Subcutaneous adipose tissue (tissue), 4 donors: ENCODE measurements around the gene IL12RB2. TPM values are rescaled to one million over a fixed set of nuclear protein-coding genes. Genes with fewer than 3 reads are reported as not detected.

Source experiments
- CTCF ChIP-seq: fragments of 450-650 bp; IDR thresholded peaks from one replicate; pipeline ENCODE4 v1.5.1; 2016; ENCODE audit warnings: low read depth, mild to moderate bottlenecking, control low read depth, antibody characterized with exemption, moderate library complexity
- total RNA-seq, 4 donors: library from RNA; depleted of rRNA; stranded (reverse); fragments of >200 nt; gene quantifications; one replicate each; pipeline ENCODE4 v1.1.0, GENCODE V29; 2016

Gene IL12RB2
- total RNA-seq, 4 donors from 2014 or later: 2.2 to 3.6 (median 3.1) TPM

GRCh38 chr1:67368046-67368514 lies 60.4 kb downstream of the IL12RB2 start:
- TF ChIP-seq CTCF: no peak

GRCh38 chr1:67371043-67371442 lies 63.4 kb downstream of the IL12RB2 start:
- no peak for TF ChIP-seq CTCF

GRCh38 chr1:67371681-67372080 lies 64.0 kb downstream of the IL12RB2 start:
- no peak for TF ChIP-seq CTCF

GRCh38 chr1:67372136-67372535 lies 64.5 kb downstream of the IL12RB2 start:
- TF ChIP-seq CTCF: no peak

- TF ChIP-seq CTCF: no peak
Measured at GRCh38 chr1:67372898-67373297, 65.2 kb downstream of the IL12RB2 start.

- no peak for TF ChIP-seq CTCF
Measured at GRCh38 chr1:67376381-67376780, 68.7 kb downstream of the IL12RB2 start.

- TF ChIP-seq CTCF: no peak
Measured at GRCh38 chr1:67377253-67377652, 69.6 kb downstream of the IL12RB2 start.
